Activated effector memory CD4-positive, alpha-beta T cell treated with Interleukin-2 at 50 U/mL for 16 hours (primary cell): Measurements from ENCODE around the gene ATF5.

Source experiments
- DNase-seq: peaks from one replicate; pipeline ENCODE4 v3.0.0-alpha.2; 2020

The ATF5 gene

GRCh38 chr19:49895566-49896297, 33.3 kb upstream of the ATF5 start:
- no peak for DNase-seq

- DNase-seq, result peak; percentile 51
Measured at GRCh38 chr19:49896863-49897621, 32.0 kb upstream of the ATF5 start, which contains the start of gene IL4I1. Gene IL4I1, minus strand, starts transcription at chr19:49896887. Its CDS starts 727 bp downstream, at chr19:49896160.

- no peak for DNase-seq
Measured at GRCh38 chr19:49904136-49904535, 24.9 kb upstream of the ATF5 start.

- DNase-seq, result no peak
Measured at GRCh38 chr19:49906879-49907564, 22.0 kb upstream of the ATF5 start.

GRCh38 chr19:49907745-49908446, 21.1 kb upstream of the ATF5 start:
- no peak for DNase-seq

GRCh38 chr19:49908480-49909420, 20.3 kb upstream of the ATF5 start:
- no peak for DNase-seq

GRCh38 chr19:49910179-49910578, 18.8 kb upstream of the ATF5 start:
- no peak for DNase-seq

GRCh38 chr19:49911381-49912145, 17.4 kb upstream of the ATF5 start:
- DNase-seq, result no peak

GRCh38 chr19:49912965-49913685, 15.9 kb upstream of the ATF5 start:
- no peak for DNase-seq

- no peak for DNase-seq
Measured at GRCh38 chr19:49913720-49914119, 15.3 kb upstream of the ATF5 start.

- DNase-seq, result no peak
Measured at GRCh38 chr19:49915271-49915670, 13.7 kb upstream of the ATF5 start.

- no peak for DNase-seq
Measured at GRCh38 chr19:49916839-49917733, 11.9 kb upstream of the ATF5 start.

- DNase-seq, result no peak
Measured at GRCh38 chr19:49918089-49918488, 10.9 kb upstream of the ATF5 start.

- DNase-seq, result no peak
Measured at GRCh38 chr19:49920624-49921363, 8.2 kb upstream of the ATF5 start.

GRCh38 chr19:49921871-49922795, 6.9 kb upstream of the ATF5 start:
- no peak for DNase-seq

GRCh38 chr19:49923055-49924003, 5.7 kb upstream of the ATF5 start:
- no peak for DNase-seq
